ENCODE data around the gene ATPAF1.

DNA sequence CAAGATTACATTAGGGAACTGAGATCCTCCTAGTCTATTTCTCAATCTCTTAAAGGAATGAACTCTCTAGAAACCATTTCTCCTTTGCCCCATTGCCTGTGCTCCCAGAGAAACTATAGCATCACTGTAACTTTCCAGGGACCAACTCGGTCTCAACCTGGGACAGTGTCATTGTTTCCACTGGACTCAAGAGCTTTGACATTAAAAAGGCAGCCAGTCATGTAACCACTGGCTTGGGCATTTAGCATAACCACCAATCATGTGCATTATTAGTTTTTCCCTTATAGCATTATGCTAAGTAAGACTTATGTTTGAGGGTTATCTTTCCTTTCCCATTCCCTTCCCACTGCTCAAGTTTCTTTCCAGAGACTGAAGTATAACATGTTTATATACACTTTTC is 21.7 kb upstream of the ATPAF1 start:
- TF ChIP-seq, protein P1, sequence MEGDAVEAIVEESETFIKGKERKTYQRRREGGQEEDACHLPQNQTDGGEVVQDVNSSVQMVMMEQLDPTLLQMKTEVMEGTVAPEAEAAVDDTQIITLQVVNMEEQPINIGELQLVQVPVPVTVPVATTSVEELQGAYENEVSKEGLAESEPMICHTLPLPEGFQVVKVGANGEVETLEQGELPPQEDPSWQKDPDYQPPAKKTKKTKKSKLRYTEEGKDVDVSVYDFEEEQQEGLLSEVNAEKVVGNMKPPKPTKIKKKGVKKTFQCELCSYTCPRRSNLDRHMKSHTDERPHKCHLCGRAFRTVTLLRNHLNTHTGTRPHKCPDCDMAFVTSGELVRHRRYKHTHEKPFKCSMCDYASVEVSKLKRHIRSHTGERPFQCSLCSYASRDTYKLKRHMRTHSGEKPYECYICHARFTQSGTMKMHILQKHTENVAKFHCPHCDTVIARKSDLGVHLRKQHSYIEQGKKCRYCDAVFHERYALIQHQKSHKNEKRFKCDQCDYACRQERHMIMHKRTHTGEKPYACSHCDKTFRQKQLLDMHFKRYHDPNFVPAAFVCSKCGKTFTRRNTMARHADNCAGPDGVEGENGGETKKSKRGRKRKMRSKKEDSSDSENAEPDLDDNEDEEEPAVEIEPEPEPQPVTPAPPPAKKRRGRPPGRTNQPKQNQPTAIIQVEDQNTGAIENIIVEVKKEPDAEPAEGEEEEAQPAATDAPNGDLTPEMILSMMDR (IDR thresholded peaks at IDR 0.05; ENCODE audit: low read depth, low read length): no peak
- no peak for TF ChIP-seq EZH2phosphoT487 (IDR thresholded peaks at IDR 0.05; ENCODE audit: low read depth)
